Stimulated activated CD8-positive, alpha-beta memory T cell treated with anti-CD3 and anti-CD28 coated beads, Interleukin-4, amount 100 ng/mL, for 4 hours (primary cell): ENCODE data around the gene LTA4H.
"Not testable (repeated sequence)": the region's sequence is repeated elsewhere in the genome, so short reads cannot be mapped to it uniquely, and the experiment has no call there.

Experiments used
- DNase-seq, 2 donors: peaks; one replicate each; pipeline ENCODE4 v3.0.0-alpha.2; 2020; ENCODE audit warnings: low read depth in 2 of 2, low spot score in 1 of 2

Gene LTA4H

GRCh38 chr12:96035283-96036236 lies at the start of gene LTA4H:
LTA4H (minus strand) TSS chr12:96035587; CDS start chr12:96035519, 68 bp downstream.
- DNase-seq: peak; percentile 93 to 96

- no peak for DNase-seq
Measured at GRCh38 chr12:96084624-96085023, 49.2 kb upstream of the LTA4H start.

DNA sequence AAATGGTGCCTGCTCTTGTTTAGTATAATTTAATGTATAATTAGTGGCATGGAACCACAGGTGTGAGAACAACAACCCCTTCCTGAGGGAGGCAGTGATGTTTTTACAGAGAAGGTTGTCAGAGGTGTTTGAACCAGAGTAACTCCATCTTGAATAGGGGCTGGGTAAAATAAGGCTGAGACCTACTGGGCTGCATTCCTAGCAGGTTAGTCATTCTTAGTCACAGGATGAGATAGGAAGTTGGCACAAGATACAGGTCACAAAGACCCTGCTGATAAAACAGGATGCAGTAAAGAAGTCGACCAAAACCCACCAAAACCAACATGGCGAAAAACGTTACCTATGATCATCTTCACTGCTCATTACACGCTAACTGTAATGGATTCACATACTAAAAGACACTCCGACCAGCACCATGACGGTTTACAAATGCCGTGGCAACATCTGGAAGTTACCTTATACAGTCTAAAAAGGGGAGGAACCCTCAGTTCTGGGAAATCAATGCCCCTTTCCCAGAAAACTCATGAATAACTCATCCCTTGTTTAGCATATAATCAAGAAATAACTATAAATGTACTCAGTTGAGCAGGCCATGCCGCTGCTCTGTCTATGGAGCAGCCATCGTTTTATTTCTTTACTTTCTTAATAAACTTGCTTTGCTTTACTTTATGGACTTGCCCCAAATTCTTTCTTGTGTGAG lies 47.8 kb upstream of the LTA4H start:
- DNase-seq: no peak

DNA sequence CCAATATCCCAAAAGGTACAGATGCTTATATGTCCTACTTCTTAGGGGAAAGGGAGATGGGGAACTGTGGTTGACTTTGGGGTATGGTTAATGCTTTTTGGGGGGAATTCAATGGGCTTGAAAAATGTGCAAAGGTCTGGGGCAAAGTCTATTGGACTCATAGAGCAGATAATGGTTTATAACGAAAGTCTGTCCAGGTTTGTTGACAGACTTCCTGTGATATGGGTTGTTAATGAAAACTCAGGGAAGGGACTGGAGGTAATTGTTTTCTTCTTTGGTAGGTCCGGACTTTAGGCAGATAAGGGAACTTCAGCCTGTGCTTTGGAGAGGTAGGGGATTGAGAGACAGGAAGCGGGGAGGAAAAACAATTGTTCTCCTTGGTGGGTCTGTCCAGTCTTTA lies 46.2 kb upstream of the LTA4H start:
- DNase-seq: no peak

GRCh38 chr12:96078231-96079135 lies 43.1 kb upstream of the LTA4H start:
- no peak for DNase-seq

- no peak for DNase-seq
Measured at GRCh38 chr12:96077081-96077480, 41.7 kb upstream of the LTA4H start.

- DNase-seq: no peak
Measured at GRCh38 chr12:96075560-96075959, 40.2 kb upstream of the LTA4H start.

- DNase-seq: no peak
Measured at GRCh38 chr12:96073346-96074330, 38.3 kb upstream of the LTA4H start.

DNA sequence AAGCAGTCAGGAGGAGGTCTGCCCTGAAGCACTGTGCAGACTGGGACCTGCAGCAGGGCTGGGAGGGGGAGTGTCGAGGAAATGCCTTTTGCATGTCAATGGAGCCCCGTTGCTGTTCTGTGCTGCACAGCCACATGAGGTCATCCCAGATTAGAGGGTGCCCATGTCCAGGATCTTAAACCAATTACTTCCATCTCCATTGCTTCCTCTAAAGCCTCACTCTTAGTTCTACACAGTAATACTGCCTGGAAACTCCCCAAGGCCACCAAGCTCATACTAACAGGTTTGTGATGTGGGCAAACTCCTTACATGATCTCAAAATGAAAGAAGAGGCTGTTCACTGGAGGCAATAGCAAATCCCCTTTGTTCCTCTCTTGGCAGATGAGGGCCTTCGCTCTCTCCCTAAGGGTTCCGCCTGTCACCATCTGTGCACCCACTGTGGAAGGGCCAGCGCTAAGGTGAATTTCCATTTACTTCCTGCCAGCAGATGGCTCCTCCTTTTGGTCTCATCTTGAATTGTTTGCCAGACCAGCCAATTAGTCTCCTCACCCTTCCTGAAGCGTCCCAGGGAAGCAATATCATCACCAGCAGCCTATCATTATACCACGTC lies 35.4 kb upstream of the LTA4H start:
- no peak for DNase-seq

DNA sequence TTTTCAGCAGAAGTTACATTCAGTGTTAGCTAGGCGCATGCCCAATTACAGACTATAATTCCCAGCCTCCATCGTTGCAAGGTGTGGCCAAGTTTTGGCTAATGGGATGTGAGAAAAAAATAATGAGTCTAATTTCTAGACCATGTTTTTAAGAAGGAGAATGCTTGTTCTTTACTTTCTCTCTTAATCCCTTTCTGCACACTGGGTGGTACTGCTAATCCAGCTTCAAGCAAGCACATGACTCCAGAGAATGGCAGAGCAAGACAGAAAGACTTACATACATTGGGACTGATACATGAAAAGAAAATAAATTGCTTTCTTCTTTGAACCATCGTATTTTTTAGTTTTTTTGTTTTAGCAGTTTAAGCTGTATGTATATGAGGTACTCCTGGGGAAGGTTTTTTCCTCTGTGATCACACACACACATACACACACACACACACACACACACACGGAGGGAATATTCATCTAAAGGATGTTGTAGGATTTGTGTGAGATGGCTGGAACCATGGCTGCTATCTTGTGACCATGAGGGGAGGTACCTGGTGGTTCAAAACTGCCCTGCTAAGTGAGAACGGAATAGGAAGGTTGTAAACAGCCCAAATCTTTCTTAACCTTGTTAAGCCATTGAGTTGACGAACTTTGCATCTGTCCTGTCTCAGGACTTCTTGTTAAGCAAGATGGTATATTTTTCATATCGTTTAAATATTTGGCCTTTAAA lies 34.3 kb upstream of the LTA4H start:
- DNase-seq: no peak

DNA sequence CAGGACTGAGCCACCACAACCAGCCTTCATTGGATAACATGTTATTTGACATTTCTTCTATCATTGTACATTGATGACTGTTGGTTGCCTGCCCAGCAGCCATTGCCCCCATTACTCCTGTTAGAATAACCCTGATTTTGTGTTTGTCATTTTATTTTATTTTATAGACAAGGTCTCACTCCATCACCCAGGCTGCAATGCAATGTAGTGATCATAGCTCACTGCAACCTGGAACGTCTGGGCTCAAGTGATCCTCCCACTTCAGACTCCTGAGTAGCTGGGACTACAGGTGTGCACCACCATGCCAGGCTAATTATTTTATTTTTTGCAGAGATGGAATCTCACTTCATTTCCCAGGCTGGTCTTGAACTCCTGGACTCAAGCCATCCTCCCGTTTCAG lies 33.2 kb upstream of the LTA4H start:
- no peak for DNase-seq

- DNase-seq: no peak
Measured at GRCh38 chr12:96068111-96068510, 32.7 kb upstream of the LTA4H start.

- DNase-seq: not testable (repeated sequence)
Measured at GRCh38 chr12:96065776-96066175, 30.4 kb upstream of the LTA4H start.

DNA sequence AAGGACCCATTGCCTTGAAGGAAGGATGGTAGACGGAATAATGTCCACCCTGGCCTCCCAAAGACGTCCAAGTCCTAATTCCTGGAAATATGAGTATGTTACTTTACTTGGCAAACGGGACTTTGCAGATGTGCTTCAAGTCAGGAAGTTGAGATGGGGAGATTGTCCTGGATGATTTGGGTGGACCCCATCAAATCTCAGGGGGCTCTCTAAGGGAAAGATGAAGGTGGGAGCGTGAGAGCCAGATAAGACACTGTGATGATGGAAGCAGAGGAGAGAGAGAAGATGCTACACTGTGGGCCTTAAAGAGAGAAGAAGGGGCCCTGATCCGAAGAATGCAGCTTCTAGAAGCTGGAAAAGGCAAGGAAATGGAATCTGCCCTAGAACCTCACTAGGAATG lies 29.6 kb upstream of the LTA4H start:
- no peak for DNase-seq

GRCh38 chr12:96064271-96064670 lies 28.9 kb upstream of the LTA4H start:
- DNase-seq: no peak

DNA sequence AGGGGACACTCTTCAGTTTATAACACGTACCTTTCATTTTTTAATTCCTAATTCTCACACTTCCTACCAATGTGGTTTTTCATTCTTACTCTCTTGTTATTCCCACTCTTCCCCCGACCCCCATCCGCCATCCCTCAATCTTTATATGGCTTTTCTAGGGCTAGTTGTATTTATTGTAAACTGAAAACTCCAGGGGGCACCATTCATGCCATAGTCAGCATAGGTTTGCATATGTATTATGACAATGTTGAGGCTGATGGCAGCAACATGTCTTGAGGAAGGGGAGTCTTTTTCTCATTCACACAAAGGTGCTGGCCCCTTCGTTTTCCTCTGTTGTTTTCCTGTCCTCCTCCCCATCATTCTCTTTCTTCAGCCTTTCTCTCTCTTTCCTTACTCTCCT lies 27.7 kb upstream of the LTA4H start:
- no peak for DNase-seq

GRCh38 chr12:96061864-96062453 lies 26.6 kb upstream of the LTA4H start:
- DNase-seq: peak; percentile 49 to 51

DNA sequence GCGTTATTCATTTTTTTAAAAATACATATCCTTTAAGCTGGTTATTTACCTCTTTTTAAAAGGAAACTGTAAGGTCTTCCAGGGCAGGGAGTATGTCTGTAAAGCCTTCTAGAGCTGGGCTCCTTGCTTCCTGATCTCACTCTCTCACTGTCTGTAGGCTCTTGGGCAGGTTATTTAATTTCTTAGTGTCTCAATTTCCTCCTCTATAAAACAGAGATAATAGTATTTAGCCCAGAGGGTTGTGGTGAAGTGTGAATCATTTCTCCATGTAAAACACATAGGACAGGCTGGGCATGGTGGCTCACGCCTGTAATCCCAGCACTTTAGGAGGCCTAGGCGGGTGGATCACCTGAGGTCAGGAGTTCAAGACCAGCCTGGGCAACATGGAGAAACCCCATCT lies 25.9 kb upstream of the LTA4H start:
- no peak for DNase-seq

- no peak for DNase-seq
Measured at GRCh38 chr12:96060041-96060440, 24.7 kb upstream of the LTA4H start.
